ENCODE data around the gene ALOXE3.

GRCh38 chr17:8142887-8143580 is 24.7 kb upstream of the ALOXE3 start:
- no peak for TF ChIP-seq KDM1A (IDR thresholded peaks at IDR 0.05; ENCODE audit: borderline replicate concordance, low read length)
- TF ChIP-seq CTCF (IDR thresholded peaks at IDR 0.05; ENCODE audit: control extremely low read depth in 1 of 3, insufficient read depth in 1 of 3, low read depth in 1 of 3, low read length in 3 of 3) = no peak
- TF ChIP-seq CHD1 (IDR thresholded peaks at IDR 0.05; ENCODE audit: low read depth, low read length) = no peak

Measured in H1 (cell line).